GM18511 (cell line): ENCODE measurements around the gene MUC3A.

Source experiments
- ATAC-seq: cut with Tn5 transposase; IDR thresholded peaks from one replicate; pipeline ENCODE4 v1.9.1; 2021; ENCODE audit warnings: mild to moderate bottlenecking, moderate library complexity; ENCODE audit not compliant: unreplicated experiment

MUC3A gene

GRCh38 chr7:101015626-101016025 lies 66.3 kb downstream of the MUC3A start:
- ATAC-seq = no peak

- peak; percentile 86 for ATAC-seq
Observed at GRCh38 chr7:101017064-101017777, 67.9 kb downstream of the MUC3A start.
